Stimulated activated CD8-positive, alpha-beta memory T cell treated with anti-CD3 and anti-CD28 coated beads, Interleukin-7, amount 100 ng/mL, for 24 hours (primary cell): Measurements from ENCODE around the gene TMC5.
"Not testable (repeated sequence)": the region's sequence is repeated elsewhere in the genome, so short reads cannot be mapped to it uniquely, and the experiment has no call there.

Experiments
- DNase-seq: peaks from one replicate; pipeline ENCODE4 v3.0.0-alpha.2; 2020; ENCODE audit warnings: low read depth

Gene TMC5

GRCh38 chr16:19540241-19540970 is 122.7 kb downstream of the TMC5 start:
- no peak for DNase-seq

GRCh38 chr16:19542138-19542821 is 124.6 kb downstream of the TMC5 start:
- DNase-seq: no peak

- DNase-seq: not testable (repeated sequence)
Observed at GRCh38 chr16:19543278-19543996, 125.8 kb downstream of the TMC5 start.

- DNase-seq: no peak
Observed at GRCh38 chr16:19548144-19548543, 130.5 kb downstream of the TMC5 start.
